ENCODE measurements around the gene RBP3. TPM values are rescaled to one million over a fixed set of nuclear protein-coding genes. Genes with fewer than 3 reads are reported as not detected.

RBP3 gene
- total RNA-seq, 1 experiment from 2014 or later: not detected

DNA sequence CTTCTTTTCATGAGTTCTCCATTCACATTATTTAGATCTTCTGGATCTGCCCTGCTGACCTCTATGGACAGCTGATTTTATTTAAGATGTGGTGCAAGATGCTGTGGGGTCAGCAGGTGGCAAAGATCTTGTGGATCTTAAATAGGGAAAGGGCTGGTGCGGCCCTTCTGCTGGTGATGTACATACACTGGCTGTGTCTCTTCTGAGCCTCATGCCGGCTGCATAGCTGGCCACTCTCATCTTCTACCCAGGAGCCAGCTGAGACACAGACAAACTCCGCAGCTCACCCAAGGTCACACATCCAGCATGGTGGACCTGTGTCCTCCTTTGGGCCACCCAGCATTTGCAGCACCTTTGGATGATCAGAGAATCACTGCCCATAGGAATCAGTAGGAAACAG is 9.7 kb downstream of the RBP3 start:
- Histone ChIP-seq H3K4me2 (ENCODE audit: low read length) (no peak overlapping the region), H3K79me2 (ENCODE audit: insufficient read depth, low read length) (no peaks in the 10 kb centered on the region), H3K27ac (ENCODE audit: low read depth, low read length) (no peak overlapping the region), H3K9me3 (ENCODE audit: control insufficient read depth in 1 of 2, insufficient read depth in 1 of 2, low read depth in 1 of 2, low read length in 2 of 2) (no peaks in the 10 kb centered on the region), H4K20me1 (ENCODE audit: insufficient read depth) (no peaks in the 10 kb centered on the region), H3K9me2 (ENCODE audit: insufficient read depth) (no peaks in the 10 kb centered on the region), H3K36me3 (ENCODE audit: control insufficient read depth in 1 of 2, insufficient read depth in 2 of 2, low read length in 2 of 2) (no peaks in the 10 kb centered on the region), H2AFZ (ENCODE audit: low read depth, low read length, poor library complexity, severe bottlenecking) (no peak overlapping the region), H3K27me3 (ENCODE audit: insufficient read depth, low read length) (no peaks in the 10 kb centered on the region), H3K4me3 (replicated peaks in 1 of 2; ENCODE audit: low read depth in 1 of 2, low read length in 2 of 2) (no peak overlapping the region), H3K4me1 (ENCODE audit: control insufficient read depth in 1 of 2, insufficient read depth in 2 of 2, low read length in 2 of 2) (peaks cover 0 to 12% of the 10 kb centered on the region in 2 experiments; a peak in 1 of 4 replicates), H3K9ac (ENCODE audit: low read length) (no peak overlapping the region)
- intact Hi-C loops (cut with micrococcal nuclease): no loop called here
- CTCF ChIA-PET: interaction anchor here (1.1 kb wide), 1 partner anchor 17 kb away, joined by 3 read pairs; no protein-coding TSS in a partner anchor
- ATAC-seq (no peak), DNase-seq (ENCODE audit: low read depth, low spot score) (no peak)
- RAD21 ChIA-PET (ENCODE audit: low non-redundant PET in 1 of 2, low total read pairs in 2 of 2, uncharacterized antibody in 2 of 2, unreplicated experiment in 2 of 2): no interaction called here
- POLR2A ChIA-PET: no interaction called here
- no TSS peak for BruUV-seq (replicated peaks)
- TF ChIP-seq, protein P1, sequence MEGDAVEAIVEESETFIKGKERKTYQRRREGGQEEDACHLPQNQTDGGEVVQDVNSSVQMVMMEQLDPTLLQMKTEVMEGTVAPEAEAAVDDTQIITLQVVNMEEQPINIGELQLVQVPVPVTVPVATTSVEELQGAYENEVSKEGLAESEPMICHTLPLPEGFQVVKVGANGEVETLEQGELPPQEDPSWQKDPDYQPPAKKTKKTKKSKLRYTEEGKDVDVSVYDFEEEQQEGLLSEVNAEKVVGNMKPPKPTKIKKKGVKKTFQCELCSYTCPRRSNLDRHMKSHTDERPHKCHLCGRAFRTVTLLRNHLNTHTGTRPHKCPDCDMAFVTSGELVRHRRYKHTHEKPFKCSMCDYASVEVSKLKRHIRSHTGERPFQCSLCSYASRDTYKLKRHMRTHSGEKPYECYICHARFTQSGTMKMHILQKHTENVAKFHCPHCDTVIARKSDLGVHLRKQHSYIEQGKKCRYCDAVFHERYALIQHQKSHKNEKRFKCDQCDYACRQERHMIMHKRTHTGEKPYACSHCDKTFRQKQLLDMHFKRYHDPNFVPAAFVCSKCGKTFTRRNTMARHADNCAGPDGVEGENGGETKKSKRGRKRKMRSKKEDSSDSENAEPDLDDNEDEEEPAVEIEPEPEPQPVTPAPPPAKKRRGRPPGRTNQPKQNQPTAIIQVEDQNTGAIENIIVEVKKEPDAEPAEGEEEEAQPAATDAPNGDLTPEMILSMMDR (IDR thresholded peaks at IDR 0.05 in 2 of 3, conservative IDR thresholded peaks at IDR 0.05 in 1 of 3; ENCODE audit: borderline replicate concordance in 1 of 3, insufficient read depth in 1 of 3, low read depth in 2 of 3, low read length in 2 of 3): no peak
- TF ChIP-seq EZH2 (IDR thresholded peaks at IDR 0.05) (no peak), POLR2A (IDR thresholded peaks at IDR 0.05; ENCODE audit: borderline replicate concordance, extremely low read depth, insufficient read depth, insufficient read length) (no peak), ZNF274 (IDR thresholded peaks at IDR 0.05; ENCODE audit: low read depth, low read length) (no peak), POLR2AphosphoS5 (IDR thresholded peaks at IDR 0.05; ENCODE audit: low read depth, low read length) (no peak), EZH2phosphoT487 (IDR thresholded peaks at IDR 0.05; ENCODE audit: borderline replicate concordance) (no peak), SRF (IDR thresholded peaks at IDR 0.05; ENCODE audit: low read depth) (no peak), ELF1 (IDR thresholded peaks at IDR 0.05; ENCODE audit: borderline replicate concordance, low read depth) (no peak), FOSL1 (IDR thresholded peaks at IDR 0.05; ENCODE audit: low read depth) (no peak), EGR1 (IDR thresholded peaks at IDR 0.05; ENCODE audit: low read depth) (no peak), CEBPB (IDR thresholded peaks at IDR 0.05; ENCODE audit: low read depth) (no peak)
- TF ChIP-seq, protein P2, sequence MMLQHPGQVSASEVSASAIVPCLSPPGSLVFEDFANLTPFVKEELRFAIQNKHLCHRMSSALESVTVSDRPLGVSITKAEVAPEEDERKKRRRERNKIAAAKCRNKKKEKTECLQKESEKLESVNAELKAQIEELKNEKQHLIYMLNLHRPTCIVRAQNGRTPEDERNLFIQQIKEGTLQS (IDR thresholded peaks at IDR 0.05): no peak
- TF ChIP-seq, protein P3, sequence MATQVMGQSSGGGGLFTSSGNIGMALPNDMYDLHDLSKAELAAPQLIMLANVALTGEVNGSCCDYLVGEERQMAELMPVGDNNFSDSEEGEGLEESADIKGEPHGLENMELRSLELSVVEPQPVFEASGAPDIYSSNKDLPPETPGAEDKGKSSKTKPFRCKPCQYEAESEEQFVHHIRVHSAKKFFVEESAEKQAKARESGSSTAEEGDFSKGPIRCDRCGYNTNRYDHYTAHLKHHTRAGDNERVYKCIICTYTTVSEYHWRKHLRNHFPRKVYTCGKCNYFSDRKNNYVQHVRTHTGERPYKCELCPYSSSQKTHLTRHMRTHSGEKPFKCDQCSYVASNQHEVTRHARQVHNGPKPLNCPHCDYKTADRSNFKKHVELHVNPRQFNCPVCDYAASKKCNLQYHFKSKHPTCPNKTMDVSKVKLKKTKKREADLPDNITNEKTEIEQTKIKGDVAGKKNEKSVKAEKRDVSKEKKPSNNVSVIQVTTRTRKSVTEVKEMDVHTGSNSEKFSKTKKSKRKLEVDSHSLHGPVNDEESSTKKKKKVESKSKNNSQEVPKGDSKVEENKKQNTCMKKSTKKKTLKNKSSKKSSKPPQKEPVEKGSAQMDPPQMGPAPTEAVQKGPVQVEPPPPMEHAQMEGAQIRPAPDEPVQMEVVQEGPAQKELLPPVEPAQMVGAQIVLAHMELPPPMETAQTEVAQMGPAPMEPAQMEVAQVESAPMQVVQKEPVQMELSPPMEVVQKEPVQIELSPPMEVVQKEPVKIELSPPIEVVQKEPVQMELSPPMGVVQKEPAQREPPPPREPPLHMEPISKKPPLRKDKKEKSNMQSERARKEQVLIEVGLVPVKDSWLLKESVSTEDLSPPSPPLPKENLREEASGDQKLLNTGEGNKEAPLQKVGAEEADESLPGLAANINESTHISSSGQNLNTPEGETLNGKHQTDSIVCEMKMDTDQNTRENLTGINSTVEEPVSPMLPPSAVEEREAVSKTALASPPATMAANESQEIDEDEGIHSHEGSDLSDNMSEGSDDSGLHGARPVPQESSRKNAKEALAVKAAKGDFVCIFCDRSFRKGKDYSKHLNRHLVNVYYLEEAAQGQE (IDR thresholded peaks at IDR 0.05; ENCODE audit: low read depth): no peak
